ENCODE data around the gene LRP1.

LRP1 gene

DNA sequence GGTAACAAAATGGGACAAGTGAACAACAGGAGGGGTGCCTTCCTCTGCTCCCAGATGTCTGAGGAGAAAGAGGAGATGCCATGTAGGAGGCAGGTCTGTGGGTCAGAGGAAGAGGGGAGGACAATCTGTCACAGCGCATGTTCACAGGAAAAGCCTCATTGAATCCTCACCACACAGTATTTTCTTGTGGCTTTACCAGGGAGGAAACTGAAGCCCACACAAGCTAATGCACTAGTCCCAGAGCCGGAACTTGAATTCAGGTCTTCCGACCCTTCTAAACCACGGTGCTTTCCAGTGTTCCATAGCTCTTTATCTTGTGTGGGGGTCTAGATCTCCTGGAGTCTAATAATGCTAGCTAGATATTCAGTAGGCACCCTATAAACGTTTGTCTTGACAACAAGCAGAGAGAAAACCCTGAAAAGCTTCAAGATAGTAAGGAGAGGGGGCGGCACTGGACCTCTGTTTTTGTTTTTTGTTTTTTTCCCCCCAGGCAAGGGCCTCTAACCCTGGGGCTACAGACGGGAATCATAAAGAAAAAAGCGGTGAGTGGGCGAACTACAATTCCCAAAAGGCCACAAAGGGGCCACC, 100.9 kb downstream of the LRP1 start:
- in situ Hi-C loops (cut with MboI; ENCODE audit: low pct_unique_long_range_greater_than_20kb, low sequenced_read_pairs, unreplicated experiment) = no loop called here
- TF ChIP-seq, protein P1, sequence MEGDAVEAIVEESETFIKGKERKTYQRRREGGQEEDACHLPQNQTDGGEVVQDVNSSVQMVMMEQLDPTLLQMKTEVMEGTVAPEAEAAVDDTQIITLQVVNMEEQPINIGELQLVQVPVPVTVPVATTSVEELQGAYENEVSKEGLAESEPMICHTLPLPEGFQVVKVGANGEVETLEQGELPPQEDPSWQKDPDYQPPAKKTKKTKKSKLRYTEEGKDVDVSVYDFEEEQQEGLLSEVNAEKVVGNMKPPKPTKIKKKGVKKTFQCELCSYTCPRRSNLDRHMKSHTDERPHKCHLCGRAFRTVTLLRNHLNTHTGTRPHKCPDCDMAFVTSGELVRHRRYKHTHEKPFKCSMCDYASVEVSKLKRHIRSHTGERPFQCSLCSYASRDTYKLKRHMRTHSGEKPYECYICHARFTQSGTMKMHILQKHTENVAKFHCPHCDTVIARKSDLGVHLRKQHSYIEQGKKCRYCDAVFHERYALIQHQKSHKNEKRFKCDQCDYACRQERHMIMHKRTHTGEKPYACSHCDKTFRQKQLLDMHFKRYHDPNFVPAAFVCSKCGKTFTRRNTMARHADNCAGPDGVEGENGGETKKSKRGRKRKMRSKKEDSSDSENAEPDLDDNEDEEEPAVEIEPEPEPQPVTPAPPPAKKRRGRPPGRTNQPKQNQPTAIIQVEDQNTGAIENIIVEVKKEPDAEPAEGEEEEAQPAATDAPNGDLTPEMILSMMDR (IDR thresholded peaks at IDR 0.05; ENCODE audit: extremely low read depth, insufficient read depth, missing control alignments) = no peak
- no peak for DNase-seq (ENCODE audit: low spot score)

DNA sequence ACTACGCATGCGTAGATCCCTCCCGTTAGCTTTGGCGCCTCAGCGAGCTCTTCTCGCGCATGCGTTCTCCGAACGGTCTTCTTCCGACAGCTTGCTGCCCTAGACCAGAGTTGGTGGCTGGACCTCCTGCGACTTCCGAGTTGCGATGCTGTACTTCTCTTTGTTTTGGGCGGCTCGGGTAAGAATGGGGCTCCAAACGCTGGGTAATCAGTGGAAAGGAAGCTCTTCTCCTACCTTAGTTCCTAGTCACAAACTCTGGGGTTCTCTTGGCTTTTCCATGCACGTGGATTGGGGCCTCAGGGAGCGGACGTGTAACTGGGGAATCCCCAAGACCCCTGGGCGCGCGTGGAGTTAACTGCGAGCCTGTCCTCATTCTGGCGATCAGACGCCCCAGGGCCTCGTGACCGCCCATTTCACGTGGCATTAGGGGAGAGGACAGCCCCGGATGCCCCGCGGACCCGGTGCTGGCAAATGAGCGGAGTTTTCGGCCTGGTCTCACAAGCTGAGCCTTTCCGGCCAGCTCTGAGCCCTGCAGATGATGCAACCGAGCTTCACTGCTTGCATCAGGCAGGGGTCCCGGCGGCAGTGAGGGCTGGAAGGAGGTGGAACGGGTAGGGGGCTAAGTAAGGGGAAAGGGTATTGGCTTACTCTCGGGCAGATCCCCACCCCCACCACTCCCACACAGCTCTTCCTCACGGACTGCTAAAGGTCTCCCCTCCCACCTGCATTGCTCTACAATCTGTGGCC, 101.5 kb downstream of the LRP1 start, which contains the start of gene SHMT2:
TSS of gene SHMT2 (plus strand) at position 78 of the 747 bp plus-strand sequence. CDS start at position 146, 68 bp downstream.
- DNase-seq (ENCODE audit: low spot score) = peak; percentile 99
- TF ChIP-seq, protein P1 (IDR thresholded peaks at IDR 0.05; ENCODE audit: extremely low read depth, insufficient read depth, missing control alignments) = no peak
- in situ Hi-C loops (cut with MboI; ENCODE audit: low pct_unique_long_range_greater_than_20kb, low sequenced_read_pairs, unreplicated experiment) = no loop called here

DNA sequence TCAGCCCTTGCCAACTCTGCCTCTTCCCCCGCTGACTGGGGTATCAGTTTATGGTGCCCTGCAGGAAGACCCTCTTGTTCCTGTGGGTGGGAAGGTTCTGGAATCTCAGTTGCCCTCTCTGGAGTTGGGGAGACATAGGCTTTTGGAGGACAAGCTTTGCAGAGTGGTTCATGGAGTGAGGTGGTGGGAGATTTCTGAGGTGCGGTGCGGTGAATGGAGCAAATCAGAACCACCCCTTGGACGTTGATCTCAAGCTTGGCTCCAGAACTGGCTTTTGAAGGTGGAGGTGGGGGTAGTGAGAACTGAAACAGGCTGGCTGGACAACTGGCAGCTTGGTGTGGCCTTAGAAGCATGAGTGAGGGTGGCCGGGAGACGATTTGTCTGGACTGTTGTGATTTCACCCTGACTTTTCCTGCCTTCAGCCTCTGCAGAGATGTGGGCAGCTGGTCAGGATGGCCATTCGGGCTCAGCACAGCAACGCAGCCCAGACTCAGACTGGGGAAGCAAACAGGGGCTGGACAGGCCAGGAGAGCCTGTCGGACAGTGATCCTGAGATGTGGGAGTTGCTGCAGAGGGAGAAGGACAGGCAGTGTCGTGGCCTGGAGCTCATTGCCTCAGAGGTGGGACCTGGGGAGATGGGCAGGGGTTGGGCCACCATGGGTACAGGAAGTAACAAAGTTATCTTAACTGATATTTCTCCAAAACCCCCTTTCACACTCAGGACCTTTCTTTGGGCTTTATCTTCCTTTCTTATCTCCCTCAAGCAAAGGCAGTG, 102.3 kb downstream of the LRP1 start:
- TF ChIP-seq, protein P1 (IDR thresholded peaks at IDR 0.05; ENCODE audit: extremely low read depth, insufficient read depth, missing control alignments) = no peak
- DNase-seq (ENCODE audit: low spot score) = no peak
- in situ Hi-C loops (cut with MboI; ENCODE audit: low pct_unique_long_range_greater_than_20kb, low sequenced_read_pairs, unreplicated experiment) = no loop called here

DNA sequence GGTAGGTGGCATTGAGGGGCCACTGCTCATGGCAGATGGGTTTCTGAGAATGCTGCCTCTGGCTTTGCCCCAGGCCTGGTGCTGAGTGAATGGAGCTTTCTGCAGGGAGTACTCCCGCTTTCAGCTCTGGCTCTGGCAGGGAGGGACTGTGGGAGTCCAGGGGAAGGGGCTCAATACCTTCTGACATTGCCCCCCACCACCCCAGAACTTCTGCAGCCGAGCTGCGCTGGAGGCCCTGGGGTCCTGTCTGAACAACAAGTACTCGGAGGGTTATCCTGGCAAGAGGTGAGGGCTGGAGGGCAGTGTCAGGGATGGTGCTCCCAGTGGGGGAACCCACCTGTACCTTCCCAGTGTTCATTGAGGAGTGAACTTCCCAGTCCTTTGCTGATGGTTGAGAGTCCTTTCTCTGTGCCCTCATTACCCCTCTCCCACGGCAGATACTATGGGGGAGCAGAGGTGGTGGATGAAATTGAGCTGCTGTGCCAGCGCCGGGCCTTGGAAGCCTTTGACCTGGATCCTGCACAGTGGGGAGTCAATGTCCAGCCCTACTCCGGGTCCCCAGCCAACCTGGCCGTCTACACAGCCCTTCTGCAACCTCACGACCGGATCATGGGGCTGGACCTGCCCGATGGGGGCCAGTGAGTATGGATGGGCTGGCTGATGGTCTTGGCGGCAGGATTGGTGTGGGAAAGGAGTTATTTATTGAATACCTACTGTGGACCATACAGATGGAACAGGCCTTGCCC, 103.2 kb downstream of the LRP1 start:
- TF ChIP-seq, protein P1 (IDR thresholded peaks at IDR 0.05; ENCODE audit: extremely low read depth, insufficient read depth, missing control alignments) = no peak
- in situ Hi-C loops (cut with MboI; ENCODE audit: low pct_unique_long_range_greater_than_20kb, low sequenced_read_pairs, unreplicated experiment) = no loop called here
- DNase-seq (ENCODE audit: low spot score) = no peak

DNA sequence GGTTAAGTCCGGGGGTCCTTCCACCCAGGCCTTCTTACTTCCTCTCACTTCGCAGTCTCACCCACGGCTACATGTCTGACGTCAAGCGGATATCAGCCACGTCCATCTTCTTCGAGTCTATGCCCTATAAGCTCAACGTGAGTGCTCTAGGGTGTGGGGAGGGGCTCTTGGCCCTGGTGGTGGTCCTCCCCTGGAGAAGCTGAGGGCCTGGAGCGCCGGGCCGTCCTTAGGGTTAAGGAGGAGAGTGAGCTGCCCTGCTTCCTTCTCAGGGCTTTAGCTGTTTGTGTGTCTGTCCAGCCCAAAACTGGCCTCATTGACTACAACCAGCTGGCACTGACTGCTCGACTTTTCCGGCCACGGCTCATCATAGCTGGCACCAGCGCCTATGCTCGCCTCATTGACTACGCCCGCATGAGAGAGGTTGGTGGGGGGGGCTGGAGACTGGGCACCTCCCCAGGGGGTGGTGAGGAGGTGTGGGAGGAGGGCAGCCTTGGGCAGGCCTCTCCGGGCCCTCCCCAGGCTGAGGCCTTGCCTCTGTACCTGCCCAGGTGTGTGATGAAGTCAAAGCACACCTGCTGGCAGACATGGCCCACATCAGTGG, 104.0 kb downstream of the LRP1 start:
- in situ Hi-C loops (cut with MboI; ENCODE audit: low pct_unique_long_range_greater_than_20kb, low sequenced_read_pairs, unreplicated experiment) = no loop called here
- TF ChIP-seq, protein P1 (IDR thresholded peaks at IDR 0.05; ENCODE audit: extremely low read depth, insufficient read depth, missing control alignments) = no peak
- DNase-seq (ENCODE audit: low spot score) = no peak

Measured in GM13977 (cell line).